Thoracic aorta (tissue), 2 donors: ENCODE results near the gene TTC12. TPM values are rescaled to one million over a fixed set of nuclear protein-coding genes. Genes with fewer than 3 reads are reported as not detected.

Experiments used
- ATAC-seq: fragments of 150-250 bp; one replicate; pipeline ENCODE4 v1.8.0; 2017; ENCODE audit warnings: low read depth; ENCODE audit not compliant: insufficient number of reproducible peaks, low FRiP score
- DNase-seq: peaks from one replicate; pipeline ENCODE4 v3.0.0-alpha.2; 2020; ENCODE audit warnings: low spot score
- H3K27ac ChIP-seq, 2 donors: fragments of 200-600 bp; sonication (generic); 1 replicate in 1 of 2; 2 replicates in 1 of 2; pipeline ENCODE4 v1.5.1; 2016; ENCODE audit warnings: mild to moderate bottlenecking in 2 of 2, moderate library complexity in 2 of 2
- H3K27me3 ChIP-seq: fragments of 200-600 bp; sonication (generic); replicated peaks from 2 replicates; pipeline ENCODE4 v1.6.0; 2016; ENCODE audit warnings: mild to moderate bottlenecking; ENCODE audit not compliant: insufficient read depth
- H3K36me3 ChIP-seq: fragments of 200-600 bp; sonication (generic); one replicate; pipeline ENCODE4 v1.5.1; 2016
- H3K4me1 ChIP-seq, 2 donors: fragments of 200-600 bp; sonication (generic); 1 replicate in 1 of 2; 2 replicates in 1 of 2; pipeline versions ENCODE4 v1.5.1 to v1.6.0; 2016; ENCODE audit warnings: low read depth in 2 of 2, mild to moderate bottlenecking in 1 of 2; ENCODE audit not compliant: control insufficient read depth in 1 of 2
- H3K4me3 ChIP-seq: fragments of 200-600 bp; sonication (generic); 2 replicates; pipeline ENCODE4 v1.5.1; 2016; ENCODE audit warnings: mild to moderate bottlenecking
- H3K9me3 ChIP-seq: fragments of 200-600 bp; sonication (generic); 2 replicates; pipeline ENCODE4 v1.5.1; 2016
- CTCF ChIP-seq: fragments of 200-600 bp; sonication (generic); IDR thresholded peaks from one replicate; pipeline ENCODE4 v1.5.1; 2019; ENCODE audit warnings: antibody characterized with exemption
- total RNA-seq, 2 donors: library from RNA; depleted of rRNA; stranded (reverse); fragments of >200 nt; gene quantifications; one replicate each; pipeline versions ENCODE4 v1.1.0 to v1.2.3, GENCODE V29; 2016

The TTC12 gene
- total RNA-seq, 2 donors from 2014 or later, result 15.2 to 21.9 TPM

- H3K27me3 ChIP-seq, result no peaks in the 10 kb centered on the region
- no peak overlapping the region for H3K27ac ChIP-seq
- no peak for DNase-seq
- H3K36me3 ChIP-seq, result no peaks in the 10 kb centered on the region
- H3K9me3 ChIP-seq, result no peaks in the 10 kb centered on the region
- no peak for ATAC-seq
- TF ChIP-seq CTCF, result no peak
- H3K4me3 ChIP-seq, result no peak overlapping the region
- H3K4me1 ChIP-seq, result no peaks in the 10 kb centered on the region
Observed at GRCh38 chr11:113405724-113406478, 91.5 kb downstream of the TTC12 start.

GRCh38 chr11:113407163-113407562 lies 92.8 kb downstream of the TTC12 start:
- Histone ChIP-seq H3K4me3 (no peak overlapping the region), H3K27me3 (no peaks in the 10 kb centered on the region), H3K9me3 (no peaks in the 10 kb centered on the region), H3K4me1 (no peaks in the 10 kb centered on the region), H3K27ac (no peak overlapping the region), H3K36me3 (no peaks in the 10 kb centered on the region)
- ATAC-seq, result no peak
- no peak for DNase-seq
- TF ChIP-seq CTCF, result no peak

GRCh38 chr11:113408206-113408605 lies 93.8 kb downstream of the TTC12 start:
- no peaks in the 10 kb centered on the region for H3K36me3 ChIP-seq
- no peak for TF ChIP-seq CTCF

GRCh38 chr11:113408887-113409286 lies 94.5 kb downstream of the TTC12 start:
- Histone ChIP-seq H3K36me3 (no peaks in the 10 kb centered on the region), H3K27ac (no peak overlapping the region), H3K4me3 (no peak overlapping the region), H3K27me3 (no peaks in the 10 kb centered on the region), H3K4me1 (no peaks in the 10 kb centered on the region), H3K9me3 (no peaks in the 10 kb centered on the region)
- ATAC-seq, result no peak
- no peak for DNase-seq
- no peak for TF ChIP-seq CTCF

More at GRCh38 chr11:113408206-113408605, 93.8 kb downstream of the TTC12 start:
- DNase-seq, result no peak
- Histone ChIP-seq H3K4me3 (no peak overlapping the region), H3K27ac (no peak overlapping the region), H3K4me1 (no peaks in the 10 kb centered on the region), H3K27me3 (no peaks in the 10 kb centered on the region), H3K9me3 (no peaks in the 10 kb centered on the region)
- no peak for ATAC-seq

- no peak overlapping the region for H3K27ac ChIP-seq
- TF ChIP-seq CTCF, result no peak
- H3K4me3 ChIP-seq, result no peak overlapping the region
- no peaks in the 10 kb centered on the region for H3K4me1 ChIP-seq
- H3K36me3 ChIP-seq, result no peaks in the 10 kb centered on the region
- DNase-seq (no peak), ATAC-seq (no peak)
- H3K9me3 ChIP-seq, result no peaks in the 10 kb centered on the region
- no peaks in the 10 kb centered on the region for H3K27me3 ChIP-seq
Observed at GRCh38 chr11:113409526-113409925, 95.1 kb downstream of the TTC12 start.
